ENCODE results near the gene PCDHB10.
"Not testable (repeated sequence)": the region's sequence is repeated elsewhere in the genome, so short reads cannot be mapped to it uniquely, and the experiment has no call there.

The PCDHB10 gene

DNA sequence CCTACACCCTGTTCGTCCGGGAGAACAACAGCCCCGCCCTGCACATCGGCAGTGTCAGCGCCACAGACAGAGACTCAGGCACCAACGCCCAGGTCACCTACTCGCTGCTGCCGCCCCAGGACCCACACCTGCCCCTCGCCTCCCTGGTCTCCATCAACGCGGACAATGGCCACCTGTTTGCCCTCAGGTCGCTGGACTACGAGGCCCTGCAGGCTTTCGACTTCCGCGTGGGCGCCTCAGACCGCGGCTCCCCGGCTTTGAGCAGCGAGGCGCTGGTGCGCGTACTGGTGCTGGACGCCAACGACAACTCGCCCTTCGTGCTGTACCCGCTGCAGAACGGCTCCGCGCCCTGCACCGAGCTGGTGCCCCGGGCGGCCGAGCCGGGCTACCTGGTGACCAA lies 3.5 kb upstream of the PCDHB10 start:
- DNase-seq (ENCODE audit: low read depth): not testable (repeated sequence)

DNA sequence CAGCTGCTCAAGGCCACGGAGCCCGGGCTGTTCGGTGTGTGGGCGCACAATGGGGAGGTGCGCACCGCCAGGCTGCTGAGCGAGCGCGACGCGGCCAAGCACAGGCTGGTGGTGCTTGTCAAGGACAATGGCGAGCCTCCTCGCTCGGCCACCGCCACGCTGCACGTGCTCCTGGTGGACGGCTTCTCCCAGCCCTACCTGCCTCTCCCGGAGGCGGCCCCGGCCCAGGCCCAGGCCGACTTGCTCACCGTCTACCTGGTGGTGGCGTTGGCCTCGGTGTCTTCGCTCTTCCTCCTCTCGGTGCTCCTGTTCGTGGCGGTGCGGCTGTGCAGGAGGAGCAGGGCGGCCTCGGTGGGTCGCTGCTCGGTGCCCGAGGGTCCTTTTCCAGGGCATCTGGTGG lies 3.0 kb upstream of the PCDHB10 start:
- DNase-seq (ENCODE audit: low read depth): not testable (repeated sequence)

DNA sequence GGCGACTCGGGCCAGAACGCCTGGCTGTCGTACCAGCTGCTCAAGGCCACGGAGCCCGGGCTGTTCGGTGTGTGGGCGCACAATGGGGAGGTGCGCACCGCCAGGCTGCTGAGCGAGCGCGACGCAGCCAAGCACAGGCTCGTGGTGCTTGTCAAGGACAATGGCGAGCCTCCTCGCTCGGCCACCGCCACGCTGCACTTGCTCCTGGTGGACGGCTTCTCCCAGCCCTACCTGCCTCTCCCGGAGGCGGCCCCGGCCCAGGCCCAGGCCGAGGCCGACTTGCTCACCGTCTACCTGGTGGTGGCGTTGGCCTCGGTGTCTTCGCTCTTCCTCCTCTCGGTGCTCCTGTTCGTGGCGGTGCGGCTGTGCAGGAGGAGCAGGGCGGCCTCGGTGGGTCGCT lies 2.2 kb downstream of the PCDHB10 start:
- not testable (repeated sequence) for DNase-seq (ENCODE audit: low read depth)

DNA sequence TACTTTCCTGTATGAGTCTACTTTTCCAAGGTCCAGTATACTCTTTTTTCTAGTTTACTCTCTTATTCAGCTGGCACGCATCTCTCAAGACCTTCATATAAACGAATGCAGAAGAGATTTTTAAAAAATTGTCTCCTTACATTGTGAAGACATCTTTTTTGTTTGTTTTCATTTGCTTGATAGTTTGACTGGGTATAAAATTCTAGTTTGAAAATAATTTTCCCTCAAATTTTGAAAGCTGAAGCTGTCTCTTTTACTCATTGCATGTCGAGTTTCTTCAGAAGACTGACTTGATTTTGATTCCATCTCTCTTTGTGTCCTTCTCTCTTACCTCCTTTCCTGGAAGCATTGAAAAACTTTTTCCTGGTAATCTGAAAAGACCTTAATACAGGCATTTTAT lies 4.2 kb downstream of the PCDHB10 start:
- DNase-seq (ENCODE audit: low read depth): no peak

DNA sequence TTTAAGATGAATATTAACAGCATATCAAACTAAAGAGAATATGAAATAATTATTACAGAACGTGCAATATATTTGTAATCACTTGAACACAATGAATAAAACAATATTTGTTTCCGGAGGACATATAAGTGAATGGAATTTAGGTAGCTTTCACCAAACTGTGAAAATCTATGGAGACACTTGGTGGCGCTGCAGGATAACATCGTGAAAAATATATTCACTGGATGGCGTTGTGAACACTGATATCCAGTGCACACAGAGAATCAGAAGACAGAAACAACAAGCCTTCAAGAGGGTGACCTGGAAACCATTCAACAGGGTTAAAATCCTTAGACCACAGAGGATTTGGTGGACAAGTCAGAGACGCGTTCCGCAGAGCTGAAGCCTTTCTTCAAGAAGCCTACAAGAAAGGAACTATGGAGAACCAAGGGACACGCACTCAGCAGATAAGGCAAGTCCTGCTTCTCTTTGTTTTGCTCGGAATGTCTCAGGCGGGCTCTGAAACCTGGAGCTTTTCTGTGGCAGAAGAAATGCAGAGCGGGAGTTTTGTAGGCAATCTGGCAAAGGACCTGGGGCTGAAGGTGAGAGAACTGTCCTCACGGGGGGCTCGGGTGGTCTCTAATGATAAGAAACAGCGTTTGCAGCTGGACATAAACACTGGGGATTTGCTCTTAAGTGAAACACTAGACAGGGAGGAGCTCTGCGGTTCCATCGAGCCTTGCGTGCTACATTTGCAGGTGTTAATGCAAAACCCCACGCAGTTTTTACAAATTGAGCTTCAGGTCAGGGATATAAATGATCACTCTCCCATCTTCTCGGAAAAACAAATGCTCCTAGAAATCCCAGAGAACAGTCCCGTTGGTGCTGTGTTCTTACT lies 7.4 kb downstream of the PCDHB10 start, which contains the start of gene PCDHB11:
PCDHB11 (plus strand) TSS at position 269 of the 877 bp plus-strand sequence; CDS start at position 417, 148 bp downstream.
- DNase-seq (ENCODE audit: low read depth): no peak

DNA sequence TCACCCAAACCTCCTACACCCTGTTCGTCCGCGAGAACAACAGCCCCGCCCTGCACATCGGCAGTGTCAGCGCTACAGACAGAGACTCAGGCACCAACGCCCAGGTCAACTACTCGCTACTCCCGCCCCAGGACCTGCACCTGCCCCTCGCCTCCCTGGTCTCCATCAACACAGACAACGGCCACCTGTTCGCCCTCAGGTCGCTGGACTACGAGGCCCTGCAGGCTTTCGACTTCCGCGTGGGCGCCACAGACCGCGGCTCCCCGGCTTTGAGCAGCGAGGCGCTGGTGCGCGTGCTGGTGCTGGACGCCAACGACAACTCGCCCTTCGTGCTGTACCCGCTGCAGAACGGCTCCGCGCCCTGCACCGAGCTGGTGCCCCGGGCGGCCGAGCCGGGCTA lies 9.0 kb downstream of the PCDHB10 start:
- DNase-seq (ENCODE audit: low read depth): not testable (repeated sequence)

DNA sequence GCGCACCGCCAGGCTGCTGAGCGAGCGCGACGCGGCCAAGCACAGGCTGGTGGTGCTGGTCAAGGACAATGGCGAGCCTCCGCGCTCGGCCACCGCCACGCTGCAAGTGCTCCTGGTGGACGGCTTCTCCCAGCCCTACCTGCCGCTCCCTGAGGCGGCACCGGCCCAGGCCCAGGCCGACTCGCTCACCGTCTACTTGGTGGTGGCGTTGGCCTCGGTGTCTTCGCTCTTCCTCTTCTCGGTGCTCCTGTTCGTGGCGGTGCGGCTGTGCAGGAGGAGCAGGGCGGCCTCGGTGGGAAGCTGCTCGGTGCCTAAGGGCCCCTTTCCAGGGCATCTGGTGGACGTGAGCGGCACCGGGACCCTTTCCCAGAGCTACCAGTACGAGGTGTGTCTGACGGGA lies 9.5 kb downstream of the PCDHB10 start:
- not testable (repeated sequence) for DNase-seq (ENCODE audit: low read depth)

DNA sequence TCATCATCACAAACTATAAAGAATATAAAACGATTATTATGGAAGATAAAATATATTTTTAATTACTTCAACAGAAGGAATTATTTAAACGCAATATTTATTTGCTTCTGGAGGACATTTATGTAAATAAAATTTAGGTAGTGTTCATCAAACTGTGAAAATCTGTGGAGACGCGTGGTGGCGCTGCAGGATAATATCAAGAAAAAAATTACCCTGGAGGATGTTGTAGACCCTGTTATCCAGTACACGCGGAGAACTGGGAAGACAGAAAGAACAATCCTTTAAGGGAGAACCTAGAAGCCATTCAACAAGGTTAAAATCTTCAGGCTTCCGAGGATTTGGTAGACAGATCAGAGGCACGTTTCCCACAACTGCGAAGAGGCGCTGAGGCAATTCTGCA lies 16.3 kb downstream of the PCDHB10 start, which contains the start of gene PCDHB12:
PCDHB12 (plus strand) TSS at position 242 of the 400 bp plus-strand sequence. CDS start 189 bp downstream, outside the sequence.
- DNase-seq (ENCODE audit: low read depth): no peak

DNA sequence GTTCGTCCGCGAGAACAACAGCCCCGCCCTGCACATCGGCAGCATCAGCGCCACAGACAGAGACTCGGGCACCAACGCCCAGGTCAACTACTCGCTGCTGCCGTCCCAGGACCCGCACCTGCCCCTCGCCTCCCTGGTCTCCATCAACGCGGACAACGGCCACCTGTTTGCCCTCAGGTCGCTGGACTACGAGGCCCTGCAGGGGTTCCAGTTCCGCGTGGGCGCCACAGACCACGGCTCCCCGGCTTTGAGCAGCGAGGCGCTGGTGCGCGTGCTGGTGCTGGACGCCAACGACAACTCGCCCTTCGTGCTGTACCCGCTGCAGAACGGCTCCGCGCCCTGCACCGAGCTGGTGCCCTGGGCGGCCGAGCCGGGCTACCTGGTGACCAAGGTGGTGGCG lies 18.1 kb downstream of the PCDHB10 start:
- not testable (repeated sequence) for DNase-seq (ENCODE audit: low read depth)

DNA sequence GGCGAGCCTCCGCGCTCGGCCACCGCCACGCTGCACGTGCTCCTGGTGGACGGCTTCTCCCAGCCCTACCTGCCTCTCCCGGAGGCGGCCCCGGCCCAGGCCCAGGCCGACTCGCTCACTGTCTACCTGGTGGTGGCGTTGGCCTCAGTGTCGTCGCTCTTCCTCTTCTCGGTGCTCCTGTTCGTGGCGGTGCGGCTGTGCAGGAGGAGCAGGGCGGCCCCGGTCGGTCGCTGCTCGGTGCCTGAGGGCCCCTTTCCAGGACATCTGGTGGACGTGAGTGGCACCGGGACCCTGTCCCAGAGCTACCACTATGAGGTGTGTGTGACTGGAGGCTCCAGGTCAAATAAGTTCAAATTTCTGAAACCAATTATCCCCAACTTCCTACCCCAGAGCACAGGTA lies 18.7 kb downstream of the PCDHB10 start:
- not testable (repeated sequence) for DNase-seq (ENCODE audit: low read depth)

DNA sequence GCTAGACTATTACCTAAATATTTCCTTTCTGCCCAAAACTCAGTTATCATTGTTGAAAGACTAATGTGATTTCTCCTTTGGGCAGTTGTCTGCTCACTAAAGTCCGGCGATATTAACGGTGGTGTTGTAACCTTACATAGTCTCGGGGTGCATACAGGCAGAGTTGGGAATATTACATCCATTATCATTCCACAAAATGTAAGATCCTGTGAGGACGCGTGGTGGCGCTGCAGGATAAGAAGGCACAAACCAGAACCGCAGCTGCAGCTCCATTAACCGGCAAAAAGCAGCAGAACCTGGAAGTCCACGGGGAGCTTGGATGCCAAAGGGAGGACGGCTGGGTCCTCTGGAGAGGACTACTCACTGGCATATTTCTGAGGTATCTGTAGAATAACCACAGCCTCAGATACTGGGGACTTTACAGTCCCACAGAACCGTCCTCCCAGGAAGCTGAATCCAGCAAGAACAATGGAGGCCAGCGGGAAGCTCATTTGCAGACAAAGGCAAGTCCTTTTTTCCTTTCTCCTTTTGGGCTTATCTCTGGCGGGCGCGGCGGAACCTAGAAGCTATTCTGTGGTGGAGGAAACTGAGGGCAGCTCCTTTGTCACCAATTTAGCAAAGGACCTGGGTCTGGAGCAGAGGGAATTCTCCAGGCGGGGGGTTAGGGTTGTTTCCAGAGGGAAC lies 21.6 kb downstream of the PCDHB10 start, which contains the start of gene PCDHB13:
PCDHB13 (plus strand) TSS at position 264 of the 684 bp plus-strand sequence; CDS start at position 469, 205 bp downstream.
- DNase-seq (ENCODE audit: low read depth): not testable (repeated sequence)

DNA sequence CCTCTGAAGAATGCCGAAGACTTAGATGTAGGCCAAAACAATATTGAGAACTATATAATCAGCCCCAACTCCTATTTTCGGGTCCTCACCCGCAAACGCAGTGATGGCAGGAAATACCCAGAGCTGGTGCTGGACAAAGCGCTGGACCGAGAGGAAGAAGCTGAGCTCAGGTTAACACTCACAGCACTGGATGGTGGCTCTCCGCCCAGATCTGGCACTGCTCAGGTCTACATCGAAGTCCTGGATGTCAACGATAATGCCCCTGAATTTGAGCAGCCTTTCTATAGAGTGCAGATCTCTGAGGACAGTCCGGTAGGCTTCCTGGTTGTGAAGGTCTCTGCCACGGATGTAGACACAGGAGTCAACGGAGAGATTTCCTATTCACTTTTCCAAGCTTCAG lies 22.4 kb downstream of the PCDHB10 start:
- DNase-seq (ENCODE audit: low read depth): not testable (repeated sequence)

DNA sequence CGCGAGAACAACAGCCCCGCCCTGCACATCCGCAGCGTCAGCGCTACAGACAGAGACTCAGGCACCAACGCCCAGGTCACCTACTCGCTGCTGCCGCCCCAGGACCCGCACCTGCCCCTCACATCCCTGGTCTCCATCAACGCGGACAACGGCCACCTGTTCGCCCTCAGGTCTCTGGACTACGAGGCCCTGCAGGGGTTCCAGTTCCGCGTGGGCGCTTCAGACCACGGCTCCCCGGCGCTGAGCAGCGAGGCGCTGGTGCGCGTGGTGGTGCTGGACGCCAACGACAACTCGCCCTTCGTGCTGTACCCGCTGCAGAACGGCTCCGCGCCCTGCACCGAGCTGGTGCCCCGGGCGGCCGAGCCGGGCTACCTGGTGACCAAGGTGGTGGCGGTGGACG lies 23.4 kb downstream of the PCDHB10 start:
- DNase-seq (ENCODE audit: low read depth): not testable (repeated sequence)

DNA sequence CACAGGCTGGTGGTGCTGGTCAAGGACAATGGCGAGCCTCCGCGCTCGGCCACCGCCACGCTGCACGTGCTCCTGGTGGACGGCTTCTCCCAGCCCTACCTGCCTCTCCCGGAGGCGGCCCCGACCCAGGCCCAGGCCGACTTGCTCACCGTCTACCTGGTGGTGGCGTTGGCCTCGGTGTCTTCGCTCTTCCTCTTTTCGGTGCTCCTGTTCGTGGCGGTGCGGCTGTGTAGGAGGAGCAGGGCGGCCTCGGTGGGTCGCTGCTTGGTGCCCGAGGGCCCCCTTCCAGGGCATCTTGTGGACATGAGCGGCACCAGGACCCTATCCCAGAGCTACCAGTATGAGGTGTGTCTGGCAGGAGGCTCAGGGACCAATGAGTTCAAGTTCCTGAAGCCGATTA lies 23.9 kb downstream of the PCDHB10 start:
- DNase-seq (ENCODE audit: low read depth): not testable (repeated sequence)

DNA sequence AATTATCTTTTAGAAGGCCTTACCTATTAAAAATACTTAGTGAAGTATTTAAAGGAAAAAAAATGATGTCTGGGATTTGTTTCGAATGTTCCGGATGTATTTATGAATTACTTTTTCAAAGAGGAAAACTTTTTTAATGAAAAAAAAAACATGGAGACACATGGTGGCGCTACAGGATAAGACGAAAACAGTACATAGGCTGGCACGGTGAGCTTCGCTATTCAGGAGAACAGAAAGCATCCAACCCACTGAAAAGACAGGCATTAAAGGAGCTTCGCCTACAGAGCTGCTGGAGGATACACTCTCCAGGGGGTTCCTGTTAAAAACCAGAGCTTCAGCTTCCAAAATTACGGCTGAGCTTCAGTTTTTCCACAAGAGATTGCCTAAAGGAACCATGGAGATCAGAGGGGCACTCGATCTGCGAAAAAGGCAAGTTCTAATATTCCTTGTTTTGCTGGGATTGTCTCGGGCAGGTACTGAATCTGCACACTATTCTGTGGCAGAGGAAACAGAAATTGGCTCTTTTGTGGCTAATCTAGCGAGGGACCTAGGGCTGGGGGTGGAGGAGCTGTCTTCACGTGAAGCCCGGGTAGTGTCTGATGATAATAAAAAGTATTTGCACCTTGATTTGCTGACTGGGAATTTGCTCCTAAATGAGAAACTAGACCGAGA lies 31.1 kb downstream of the PCDHB10 start, which contains the start of gene PCDHB14:
PCDHB14 (plus strand) TSS at position 232 of the 672 bp plus-strand sequence; CDS start at position 395, 163 bp downstream.
- no peak for DNase-seq (ENCODE audit: low read depth)

DNA sequence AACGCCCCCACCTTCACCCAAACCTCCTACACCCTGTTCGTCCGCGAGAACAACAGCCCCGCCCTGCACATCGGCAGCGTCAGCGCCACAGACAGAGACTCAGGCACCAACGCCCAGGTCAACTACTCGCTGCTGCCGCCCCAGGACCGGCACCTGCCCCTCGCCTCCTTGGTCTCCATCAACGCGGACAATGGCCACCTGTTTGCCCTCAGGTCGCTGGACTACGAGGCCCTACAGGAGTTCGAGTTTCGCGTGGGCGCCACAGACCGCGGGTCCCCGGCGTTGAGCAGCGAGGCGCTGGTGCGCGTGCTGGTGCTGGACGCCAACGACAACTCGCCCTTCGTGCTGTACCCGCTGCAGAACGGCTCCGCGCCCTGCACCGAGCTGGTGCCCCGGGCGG lies 32.7 kb downstream of the PCDHB10 start:
- not testable (repeated sequence) for DNase-seq (ENCODE audit: low read depth)

DNA sequence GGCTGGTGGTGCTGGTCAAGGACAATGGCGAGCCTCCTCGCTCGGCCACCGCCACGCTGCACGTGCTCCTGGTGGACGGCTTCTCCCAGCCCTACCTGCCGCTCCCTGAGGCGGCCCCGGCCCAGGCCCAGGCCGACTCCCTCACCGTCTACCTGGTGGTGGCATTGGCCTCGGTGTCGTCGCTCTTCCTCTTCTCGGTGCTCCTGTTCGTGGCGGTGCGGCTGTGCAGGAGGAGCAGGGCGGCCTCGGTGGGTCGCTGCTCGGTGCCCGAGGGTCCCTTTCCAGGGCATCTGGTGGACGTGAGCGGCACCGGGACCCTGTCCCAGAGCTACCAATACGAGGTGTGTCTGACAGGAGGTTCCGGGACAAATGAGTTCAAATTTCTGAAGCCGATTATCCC lies 33.3 kb downstream of the PCDHB10 start:
- not testable (repeated sequence) for DNase-seq (ENCODE audit: low read depth)

DNA sequence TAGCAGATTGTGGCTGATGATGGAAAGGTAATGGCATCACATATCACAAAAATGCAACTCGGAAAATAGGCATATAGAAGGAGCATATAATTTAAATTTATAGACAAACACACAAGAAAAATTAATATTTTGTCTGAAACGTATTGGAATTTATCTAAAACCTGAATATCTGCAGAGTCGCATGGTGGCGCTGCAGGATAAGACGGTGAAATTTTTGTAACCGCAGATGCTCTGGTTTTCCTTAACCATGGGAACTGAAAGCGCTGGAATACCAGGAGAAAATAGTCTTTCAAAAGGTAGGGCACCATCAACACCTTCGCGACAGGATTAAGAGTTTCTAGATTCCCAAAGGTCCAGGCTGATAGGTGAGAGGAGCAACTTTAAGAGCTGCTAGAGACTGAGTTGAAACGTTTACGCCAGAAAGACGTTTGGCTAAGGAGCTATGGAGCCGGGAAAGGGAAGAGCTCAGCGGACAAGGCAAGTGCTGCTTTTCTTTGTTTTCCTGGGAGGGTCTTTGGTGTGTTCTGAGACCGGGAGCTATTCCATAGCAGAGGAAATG lies 42.0 kb downstream of the PCDHB10 start:
- DNase-seq (ENCODE audit: low read depth): no peak

DNA sequence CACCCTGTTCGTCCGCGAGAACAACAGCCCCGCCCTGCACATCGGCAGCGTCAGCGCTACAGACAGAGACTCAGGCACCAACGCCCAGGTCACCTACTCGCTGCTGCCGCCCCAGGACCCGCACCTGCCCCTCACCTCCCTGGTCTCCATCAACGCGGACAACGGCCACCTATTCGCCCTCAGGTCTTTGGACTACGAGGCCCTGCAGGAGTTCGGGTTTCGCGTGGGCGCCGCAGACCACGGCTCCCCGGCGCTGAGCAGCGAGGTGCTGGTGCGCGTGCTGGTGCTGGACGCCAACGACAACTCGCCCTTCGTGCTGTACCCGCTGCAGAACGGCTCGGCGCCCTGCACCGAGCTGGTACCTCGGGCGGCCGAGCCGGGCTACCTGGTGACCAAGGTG lies 43.8 kb downstream of the PCDHB10 start:
- not testable (repeated sequence) for DNase-seq (ENCODE audit: low read depth)

DNA sequence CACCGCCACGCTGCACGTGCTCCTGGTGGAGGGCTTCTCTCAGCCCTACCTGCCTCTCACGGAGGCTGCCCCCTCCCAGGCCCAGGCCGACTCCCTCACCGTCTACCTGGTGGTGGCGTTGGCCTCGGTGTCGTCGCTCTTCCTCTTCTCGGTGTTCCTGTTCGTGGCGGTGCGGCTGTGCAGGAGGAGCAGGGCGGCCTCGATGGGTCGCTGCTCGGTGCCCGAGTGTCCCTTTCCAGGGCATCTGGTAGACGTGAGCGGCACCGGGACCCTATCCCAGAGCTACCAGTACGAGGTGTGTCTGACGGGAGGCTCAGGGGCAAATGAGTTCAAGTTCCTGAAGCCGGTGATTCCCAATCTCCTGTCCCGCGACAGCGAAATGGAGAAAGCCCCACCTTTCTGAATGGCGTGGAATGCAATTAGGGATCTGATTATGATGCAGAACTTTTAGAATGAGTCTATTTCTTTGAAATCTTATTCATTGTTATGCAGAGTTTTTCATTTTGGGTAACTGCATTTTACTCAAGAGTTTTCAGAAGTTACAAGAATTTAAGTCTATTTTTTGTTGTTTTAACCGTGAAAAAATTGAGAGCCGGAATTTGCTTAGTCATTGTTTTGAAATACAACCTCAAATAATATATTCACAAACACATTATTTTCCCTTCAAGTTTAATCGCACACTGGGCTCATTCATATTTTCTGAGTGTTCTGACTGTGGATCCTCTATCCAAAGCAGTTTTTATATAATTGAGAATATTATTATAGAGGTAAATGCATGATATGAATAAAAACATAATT lies 44.6 kb downstream of the PCDHB10 start:
- DNase-seq (ENCODE audit: low read depth): no peak

DNA sequence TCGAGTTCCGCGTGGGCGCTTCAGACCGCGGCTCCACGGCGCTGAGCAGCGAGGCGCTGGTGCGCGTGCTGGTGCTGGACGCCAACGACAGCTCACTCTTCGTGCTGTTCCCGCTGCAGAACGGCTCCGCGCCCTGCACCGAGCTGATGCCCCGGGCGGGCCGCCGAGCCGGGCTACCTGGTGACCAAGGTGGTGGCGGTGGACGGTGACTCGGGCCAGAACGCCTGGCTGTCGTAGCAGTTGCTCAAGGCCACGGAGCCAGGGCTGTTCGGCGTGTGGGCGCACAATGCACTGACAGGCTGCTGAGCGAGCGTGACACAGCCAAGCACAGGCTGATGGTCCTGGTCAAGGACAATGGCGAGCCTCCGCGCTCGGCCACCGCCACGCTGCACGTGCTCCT lies 49.3 kb downstream of the PCDHB10 start:
- no peak for DNase-seq (ENCODE audit: low read depth)
